HL-60 (cell line): ENCODE results near the gene CNR1.

Experiments
- DNase-seq, 2 experiments: peaks; one replicate each; pipeline ENCODE4 v3.0.0-alpha.2; 2010 to 2020; ENCODE audit warnings: low read depth in 1 of 2, low spot score in 1 of 2
- H3K27ac ChIP-seq: fragments of 250-450 bp; sonication (Bioruptor Pico); replicated peaks from 2 replicates; pipeline ENCODE4 v1.5.1; 2020; ENCODE audit warnings: mild to moderate bottlenecking, moderate library complexity
- H3K27me3 ChIP-seq: fragments of 250-450 bp; sonication (Bioruptor Pico); 2 replicates; pipeline ENCODE4 v1.5.1; 2021; ENCODE audit warnings: mild to moderate bottlenecking, moderate library complexity; ENCODE audit not compliant: insufficient read depth, poor library complexity, severe bottlenecking
- H3K4me3 ChIP-seq: replicated peaks from 2 replicates; pipeline ENCODE4 v1.5.1; 2011; ENCODE audit warnings: mild to moderate bottlenecking, control low read depth, low read length; ENCODE audit not compliant: insufficient read depth
- CTCF ChIP-seq: IDR thresholded peaks from one replicate; pipeline ENCODE4 v1.5.1; 2011; ENCODE audit warnings: low read length, control low read depth, inconsistent platforms; ENCODE audit not compliant: insufficient read depth
- GABPA ChIP-seq: IDR thresholded peaks from 2 replicates; pipeline ENCODE4 v1.6.1; 2012; ENCODE audit warnings: low read depth
- POLR2AphosphoS5 ChIP-seq: IDR thresholded peaks from 2 replicates; pipeline ENCODE4 v1.6.1; 2012; ENCODE audit warnings: low read depth
- REST ChIP-seq: IDR thresholded peaks from 2 replicates; pipeline ENCODE4 v1.6.1; 2012; ENCODE audit warnings: low read depth; ENCODE audit not compliant: insufficient replicate concordance
- SPI1 ChIP-seq: IDR thresholded peaks from 2 replicates; pipeline ENCODE4 v1.6.1; 2012; ENCODE audit warnings: low read depth, mild to moderate bottlenecking, borderline replicate concordance

The CNR1 gene

GRCh38 chr6:88119769-88120168 is 46.4 kb downstream of the CNR1 start:
- no peak for TF ChIP-seq CTCF
- TF ChIP-seq REST, result peak; percentile 94
- Histone ChIP-seq H3K27ac (no peak overlapping the region), H3K4me3 (no peak overlapping the region), H3K27me3 (no peaks in the 10 kb centered on the region)
- DNase-seq, result no peak

GRCh38 chr6:88116276-88116675 is 49.9 kb downstream of the CNR1 start:
- Histone ChIP-seq H3K27me3 (no peaks in the 10 kb centered on the region), H3K4me3 (no peak overlapping the region), H3K27ac (no peak overlapping the region)
- TF ChIP-seq CTCF (no peak), SPI1 (no peak), REST (no peak), POLR2AphosphoS5 (no peak), GABPA (no peak)
- no peak for DNase-seq

GRCh38 chr6:88115307-88115706 is 50.8 kb downstream of the CNR1 start:
- no peak for TF ChIP-seq POLR2AphosphoS5
- TF ChIP-seq SPI1, result no peak
- TF ChIP-seq REST, result no peak
- TF ChIP-seq CTCF, result no peak
- TF ChIP-seq GABPA, result no peak
- H3K4me3 ChIP-seq, result no peak overlapping the region
- no peak for DNase-seq
- H3K27ac ChIP-seq, result no peak overlapping the region
- no peaks in the 10 kb centered on the region for H3K27me3 ChIP-seq
